Skin of body (tissue), 2 donors: ENCODE measurements around the gene CXCL11. TPM values are rescaled to one million over a fixed set of nuclear protein-coding genes. Genes with fewer than 3 reads are reported as not detected.
"Not testable (repeated sequence)": the region's sequence is repeated elsewhere in the genome, so short reads cannot be mapped to it uniquely, and the experiment has no call there.

Experiments
- DNase-seq: peaks from one replicate; lab custom pipeline; 2025; lab: John Stamatoyannopoulos, UW
- total RNA-seq: library from RNA; depleted of rRNA; stranded (reverse); fragments of >200 nt; gene quantifications from one replicate; pipeline ENCODE4 v1.2.3, GENCODE V29; 2014

CXCL11 gene
- total RNA-seq, result 0.49 TPM

GRCh38 chr4:76035799-76036380 is at the start of gene CXCL11:
Gene CXCL11, minus strand, starts transcription at chr4:76036070. Its CDS starts 83 bp downstream, at chr4:76035987.
- DNase-seq, result no peak

- DNase-seq, result no peak
Observed at GRCh38 chr4:76084542-76084941, 48.7 kb upstream of the CXCL11 start.

DNA sequence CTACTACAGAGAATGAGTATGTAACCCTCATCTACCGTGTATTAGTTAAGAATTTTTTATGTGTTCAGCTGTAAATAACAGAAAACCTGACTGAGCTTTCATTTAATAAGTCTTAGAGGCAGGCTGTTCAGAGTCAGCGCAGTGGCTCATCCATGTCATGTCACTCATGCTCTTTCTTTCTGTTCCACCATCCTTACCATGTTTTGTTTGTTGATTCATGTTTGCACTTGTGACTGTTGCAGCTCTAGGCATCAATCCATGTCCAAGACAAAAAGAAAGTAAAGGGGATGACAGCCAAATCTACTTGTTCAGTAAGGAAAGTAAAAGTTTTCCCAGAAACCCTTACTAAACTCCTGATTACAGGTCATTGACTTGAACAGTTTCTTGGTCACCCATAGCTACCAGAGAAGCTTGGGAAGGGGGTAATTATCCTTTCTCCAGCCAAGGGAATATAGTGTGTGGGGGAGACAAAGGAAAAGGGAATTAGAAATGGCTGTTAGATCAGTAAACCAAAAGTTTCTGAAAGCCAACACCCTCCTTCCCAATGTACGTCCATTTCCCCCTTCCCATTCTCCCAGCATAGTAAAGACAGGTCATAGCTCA is 47.6 kb upstream of the CXCL11 start:
- no peak for DNase-seq

DNA sequence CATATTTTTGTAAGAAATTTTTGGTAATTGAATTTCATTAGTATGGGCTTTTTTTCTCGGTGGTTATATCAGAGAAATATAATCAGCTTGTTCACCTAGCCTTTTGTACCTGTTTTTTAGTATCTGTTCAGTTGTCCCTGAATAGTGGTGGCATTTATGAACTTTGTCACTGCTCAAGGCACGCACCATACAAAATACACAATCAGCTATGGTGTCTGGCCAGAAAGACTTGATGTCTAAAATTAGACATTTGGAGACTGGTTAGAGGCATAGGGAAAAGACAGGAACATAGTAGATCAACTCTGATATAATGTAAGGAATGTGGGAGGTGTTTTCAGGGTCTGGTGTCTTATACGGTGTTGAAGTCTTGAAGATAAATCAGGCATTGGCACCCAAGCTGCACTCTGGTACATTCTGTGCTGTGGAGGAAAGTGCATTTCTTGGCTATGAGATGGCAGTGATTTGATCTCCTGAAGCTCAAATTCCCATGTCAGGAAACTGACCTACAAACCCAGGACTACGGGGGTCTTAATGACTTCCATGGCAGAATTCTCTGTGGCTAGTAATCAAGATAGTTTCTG is 42.3 kb upstream of the CXCL11 start:
- no peak for DNase-seq

GRCh38 chr4:76074993-76075600 is 39.2 kb upstream of the CXCL11 start:
- DNase-seq, result no peak

- DNase-seq, result no peak
Observed at GRCh38 chr4:76074468-76074867, 38.6 kb upstream of the CXCL11 start, which contains the start of gene ART3. Gene ART3, plus strand, starts transcription at chr4:76074709. Its CDS starts 1,181 bp downstream, at chr4:76075890.

- DNase-seq, result no peak
Observed at GRCh38 chr4:76072760-76073159, 36.9 kb upstream of the CXCL11 start.

DNA sequence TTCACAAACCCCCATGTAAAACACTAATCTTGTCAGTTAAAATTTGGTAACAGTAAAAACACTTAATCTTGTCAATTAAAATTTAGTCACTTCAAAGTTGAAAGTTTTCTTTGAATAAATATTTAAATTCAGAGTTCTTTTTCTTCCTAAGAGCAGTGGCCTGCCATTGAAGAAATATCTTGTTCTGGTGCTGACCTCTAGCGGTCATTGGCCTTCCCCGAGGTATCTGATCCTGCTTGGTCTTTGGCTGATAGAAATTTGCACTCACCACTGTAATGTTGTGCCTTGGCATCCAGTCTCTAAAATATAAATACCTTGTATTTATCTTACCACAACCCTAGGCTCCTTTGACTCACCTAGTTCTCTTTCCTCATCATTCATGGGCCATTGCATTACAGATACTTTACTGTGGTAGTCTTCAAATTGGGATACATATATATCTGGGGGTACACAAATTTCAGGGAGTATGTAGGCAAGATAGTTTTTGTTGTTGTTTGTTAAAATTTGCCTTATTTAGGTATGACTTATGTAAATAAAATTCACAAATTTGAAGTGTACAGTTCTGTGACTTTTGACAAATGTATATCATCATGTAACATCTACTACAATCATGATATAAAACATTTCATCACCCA is 31.9 kb upstream of the CXCL11 start:
- DNase-seq, result peak; percentile 59

GRCh38 chr4:76066546-76066945 is 30.7 kb upstream of the CXCL11 start:
- no peak for DNase-seq

DNA sequence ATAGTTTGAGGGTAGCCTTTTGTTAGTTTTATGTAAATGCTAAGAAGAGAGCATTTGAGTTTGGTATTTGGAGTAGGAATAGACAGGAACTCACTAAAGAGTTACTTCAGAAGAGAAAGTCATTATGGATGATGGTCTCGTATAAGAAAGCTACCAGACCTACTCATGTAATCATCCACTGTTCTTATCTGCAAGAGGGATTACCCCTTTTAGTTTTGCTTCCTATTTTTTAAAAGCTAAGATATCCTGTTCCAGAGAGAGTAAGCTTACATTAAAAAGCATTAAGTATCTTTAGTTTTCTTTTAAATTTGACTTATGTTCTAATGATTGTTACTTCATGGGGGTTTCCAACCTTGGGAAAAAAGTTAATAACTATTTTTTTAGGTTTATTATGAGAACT is 26.1 kb upstream of the CXCL11 start:
- DNase-seq, result no peak

GRCh38 chr4:76061421-76061820 is 25.6 kb upstream of the CXCL11 start:
- no peak for DNase-seq

DNA sequence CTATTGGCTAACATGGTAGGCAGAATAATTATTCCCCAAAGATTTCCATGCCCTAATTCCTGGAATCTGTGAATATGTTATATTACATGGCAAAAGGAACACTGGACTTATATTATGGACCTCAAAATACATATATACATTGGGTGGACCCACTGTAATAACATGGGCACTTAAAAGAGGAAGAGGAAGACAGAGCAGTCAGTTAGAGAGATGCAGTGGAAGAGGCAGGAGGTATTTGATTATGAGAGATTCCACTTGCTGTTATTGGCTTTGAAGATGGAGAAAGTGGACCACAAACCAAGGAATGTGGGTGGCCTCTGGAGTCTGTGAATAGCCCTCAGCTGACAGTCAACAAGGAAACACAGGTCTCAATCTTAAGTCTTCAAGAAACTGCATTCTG is 24.6 kb upstream of the CXCL11 start:
- DNase-seq, result no peak

DNA sequence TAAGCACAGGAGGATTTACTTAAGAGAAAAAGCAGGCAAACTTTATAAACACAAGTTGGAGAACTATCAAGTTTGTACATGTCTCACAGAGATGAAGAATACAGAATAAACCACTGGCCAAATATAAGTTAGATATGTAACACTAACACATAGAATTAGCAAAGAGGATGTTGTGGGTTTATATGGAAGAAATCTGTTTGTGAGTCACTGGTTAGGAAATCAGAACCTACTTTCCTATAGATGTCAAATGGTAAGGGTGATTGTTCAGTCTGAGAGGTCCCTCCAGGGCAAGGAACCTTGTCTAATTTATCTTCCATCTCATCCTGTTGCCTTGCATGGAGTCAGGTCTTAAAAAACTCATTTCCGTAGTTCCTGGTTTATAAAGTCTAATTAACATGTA is 23.9 kb upstream of the CXCL11 start:
- DNase-seq, result no peak

- DNase-seq, result no peak
Observed at GRCh38 chr4:76058888-76059426, 23.1 kb upstream of the CXCL11 start.

GRCh38 chr4:76058302-76058701 is 22.4 kb upstream of the CXCL11 start:
- no peak for DNase-seq

GRCh38 chr4:76055421-76055820 is 19.6 kb upstream of the CXCL11 start:
- DNase-seq, result no peak

GRCh38 chr4:76055016-76055415 is 19.1 kb upstream of the CXCL11 start:
- DNase-seq, result no peak

- no peak for DNase-seq
Observed at GRCh38 chr4:76053730-76054129, 17.9 kb upstream of the CXCL11 start.

DNA sequence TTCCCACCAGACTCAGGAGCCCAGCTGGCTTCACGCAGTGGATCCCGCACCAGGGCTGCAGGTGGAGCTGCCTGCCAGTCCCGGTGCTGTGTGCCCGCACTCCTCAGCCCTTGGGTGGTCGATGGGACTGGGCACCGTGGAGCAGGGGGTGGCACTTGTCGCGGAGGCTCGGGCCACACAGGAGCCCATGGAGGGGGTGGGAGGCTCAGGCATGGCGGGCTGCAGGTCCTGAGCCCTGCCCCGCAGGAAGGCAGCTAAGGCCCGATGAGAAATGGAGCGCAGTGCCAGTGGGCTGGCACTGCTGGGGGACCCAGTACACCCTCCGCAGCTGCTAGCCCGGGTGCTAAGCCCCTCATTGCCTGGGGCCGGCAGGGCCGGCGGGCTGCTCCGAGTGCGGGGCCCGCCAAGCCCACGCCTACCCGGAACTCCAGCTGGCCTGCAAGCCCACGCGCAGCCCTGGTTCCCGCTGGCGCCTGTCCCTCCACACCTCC is 14.7 kb upstream of the CXCL11 start:
- DNase-seq, result not testable (repeated sequence)

GRCh38 chr4:76049860-76050416 is 14.1 kb upstream of the CXCL11 start:
- not testable (repeated sequence) for DNase-seq

DNA sequence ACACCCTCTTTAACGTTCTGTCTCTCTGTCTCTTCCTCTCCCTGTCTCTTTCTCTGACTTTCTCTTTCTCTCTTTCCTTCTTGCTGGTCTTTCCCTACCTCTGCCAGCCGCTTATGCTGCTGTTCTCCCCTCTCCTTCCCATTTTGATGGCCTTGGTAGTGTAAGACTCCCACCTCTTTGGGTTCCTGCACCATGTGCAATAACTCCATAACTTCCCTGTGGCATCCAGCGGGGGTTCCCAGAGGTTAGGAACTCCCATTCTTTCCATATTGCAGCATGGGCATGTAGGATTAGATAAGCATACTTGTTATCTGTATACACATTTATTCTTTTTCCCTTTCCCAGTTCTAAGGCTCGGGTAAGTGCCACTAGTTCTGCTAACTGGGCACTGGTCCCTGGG is 8.8 kb upstream of the CXCL11 start:
- not testable (repeated sequence) for DNase-seq
